Osteoblast (primary cell): ENCODE results near the gene PCDHGA6. TPM values are rescaled to one million over a fixed set of nuclear protein-coding genes. Genes with fewer than 3 reads are reported as not detected.

Source experiments
- DNase-seq: peaks from one replicate; pipeline ENCODE4 v3.0.0; 2011; ENCODE audit warnings: low spot score, mixed read lengths; ENCODE audit not compliant: insufficient read length; ENCODE audit errors: missing footprints
- H2AFZ ChIP-seq: 2 replicates; pipeline ENCODE4 v1.6.0; 2011; ENCODE audit warnings: mild to moderate bottlenecking, low read length
- H3K27ac ChIP-seq: 2 replicates; pipeline ENCODE4 v1.5.1; 2011; ENCODE audit warnings: mild to moderate bottlenecking, low read depth, low read length, moderate library complexity
- H3K27me3 ChIP-seq: 2 replicates; pipeline ENCODE4 v1.6.0; 2012; ENCODE audit warnings: mild to moderate bottlenecking, control low read depth, inconsistent platforms, low read length, moderate library complexity; ENCODE audit not compliant: insufficient read depth
- H3K36me3 ChIP-seq: 2 replicates; pipeline ENCODE4 v1.5.1; 2011; ENCODE audit warnings: mild to moderate bottlenecking, low read length, control low read depth, moderate library complexity; ENCODE audit not compliant: insufficient read depth
- H3K4me1 ChIP-seq: 2 replicates; pipeline ENCODE4 v1.5.1; 2011; ENCODE audit warnings: mild to moderate bottlenecking, low read length, control low read depth, moderate library complexity; ENCODE audit not compliant: insufficient read depth
- H3K4me2 ChIP-seq: 2 replicates; pipeline ENCODE4 v1.6.0; 2011; ENCODE audit warnings: mild to moderate bottlenecking, low read length; ENCODE audit not compliant: insufficient read depth
- H3K4me3 ChIP-seq: fragments of 200-600 bp; sonication (generic); 3 replicates; pipeline ENCODE4 v1.5.1; 2012; ENCODE audit warnings: mild to moderate bottlenecking, low read length, inconsistent platforms; ENCODE audit not compliant: insufficient read depth
- H3K79me2 ChIP-seq: 2 replicates; pipeline ENCODE4 v1.6.0; 2012; ENCODE audit warnings: mild to moderate bottlenecking, low read length, control low read depth, inconsistent platforms; ENCODE audit not compliant: insufficient read depth
- H3K9me3 ChIP-seq: 2 replicates; pipeline ENCODE4 v1.5.1; 2011; ENCODE audit warnings: low read depth, low read length, control low read depth
- H4K20me1 ChIP-seq: 2 replicates; pipeline ENCODE4 v1.6.0; 2012; ENCODE audit warnings: mild to moderate bottlenecking, low read length, control low read depth; ENCODE audit not compliant: insufficient read depth
- total RNA-seq: library from RNA; depleted of rRNA; stranded (reverse); fragments of >200 nt; gene quantifications from 2 replicates; pipeline ENCODE4 v1.2.3, GENCODE V29; 2012
- TF ChIP-seq, protein P1 (sequence below): IDR thresholded peaks from 2 replicates; pipeline ENCODE4 v1.5.1; 2011; ENCODE audit warnings: mild to moderate bottlenecking, low read depth, low read length, moderate library complexity; ENCODE audit errors: extremely low read depth

The PCDHGA6 gene
- total RNA-seq, 1 donor, result 5.1 TPM

DNA sequence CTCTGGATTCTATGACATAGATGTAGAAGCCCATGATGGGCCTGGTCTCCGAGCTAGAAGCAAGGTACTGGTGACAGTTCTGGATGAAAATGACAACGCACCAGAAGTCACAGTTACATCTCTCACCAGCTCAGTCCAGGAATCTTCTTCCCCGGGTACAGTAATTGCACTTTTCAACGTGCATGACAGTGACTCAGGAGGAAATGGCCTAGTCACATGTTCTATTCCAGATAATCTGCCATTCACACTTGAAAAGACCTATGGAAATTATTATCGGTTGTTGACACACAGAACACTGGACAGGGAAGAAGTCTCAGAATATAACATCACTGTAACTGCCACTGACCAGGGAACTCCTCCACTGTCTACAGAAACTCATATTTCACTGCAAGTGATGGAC lies 17.6 kb upstream of the PCDHGA6 start:
- Histone ChIP-seq H3K4me1 (peaks cover 2% of the 10 kb centered on the region), H3K4me2 (no peak overlapping the region), H2AFZ (no peak overlapping the region), H3K4me3 (no peak overlapping the region), H3K27me3 (peaks cover 31% of the 10 kb centered on the region), H3K9me3 (peaks cover 14% of the 10 kb centered on the region), H3K27ac (no peak overlapping the region), H3K79me2 (no peaks in the 10 kb centered on the region), H3K36me3 (no peaks in the 10 kb centered on the region), H4K20me1 (no peaks in the 10 kb centered on the region)
- TF ChIP-seq, protein P1, sequence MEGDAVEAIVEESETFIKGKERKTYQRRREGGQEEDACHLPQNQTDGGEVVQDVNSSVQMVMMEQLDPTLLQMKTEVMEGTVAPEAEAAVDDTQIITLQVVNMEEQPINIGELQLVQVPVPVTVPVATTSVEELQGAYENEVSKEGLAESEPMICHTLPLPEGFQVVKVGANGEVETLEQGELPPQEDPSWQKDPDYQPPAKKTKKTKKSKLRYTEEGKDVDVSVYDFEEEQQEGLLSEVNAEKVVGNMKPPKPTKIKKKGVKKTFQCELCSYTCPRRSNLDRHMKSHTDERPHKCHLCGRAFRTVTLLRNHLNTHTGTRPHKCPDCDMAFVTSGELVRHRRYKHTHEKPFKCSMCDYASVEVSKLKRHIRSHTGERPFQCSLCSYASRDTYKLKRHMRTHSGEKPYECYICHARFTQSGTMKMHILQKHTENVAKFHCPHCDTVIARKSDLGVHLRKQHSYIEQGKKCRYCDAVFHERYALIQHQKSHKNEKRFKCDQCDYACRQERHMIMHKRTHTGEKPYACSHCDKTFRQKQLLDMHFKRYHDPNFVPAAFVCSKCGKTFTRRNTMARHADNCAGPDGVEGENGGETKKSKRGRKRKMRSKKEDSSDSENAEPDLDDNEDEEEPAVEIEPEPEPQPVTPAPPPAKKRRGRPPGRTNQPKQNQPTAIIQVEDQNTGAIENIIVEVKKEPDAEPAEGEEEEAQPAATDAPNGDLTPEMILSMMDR, result no peak
- DNase-seq, result no peak

DNA sequence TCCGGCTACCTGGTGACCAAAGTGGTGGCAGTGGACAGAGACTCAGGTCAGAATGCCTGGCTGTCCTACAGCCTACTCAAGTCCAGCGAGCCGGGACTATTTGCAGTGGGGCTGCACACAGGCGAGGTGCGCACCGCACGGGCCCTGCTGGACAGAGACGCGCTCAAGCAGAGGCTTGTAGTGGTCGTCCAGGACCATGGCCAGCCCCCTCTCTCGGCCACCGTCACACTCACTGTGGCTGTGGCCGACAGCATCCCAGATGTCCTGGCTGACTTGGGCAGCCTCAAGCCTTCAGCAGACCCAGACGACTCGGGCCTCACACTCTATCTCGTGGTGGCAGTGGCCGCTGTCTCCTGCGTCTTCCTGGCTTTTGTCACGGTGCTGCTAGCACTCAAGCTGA lies 16.7 kb upstream of the PCDHGA6 start:
- H3K4me2 ChIP-seq, result no peak overlapping the region
- no peak overlapping the region for H3K27ac ChIP-seq
- no peak overlapping the region for H2AFZ ChIP-seq
- DNase-seq, result peak; percentile 61
- peaks cover 18% of the 10 kb centered on the region for H3K9me3 ChIP-seq
- no peak overlapping the region for H3K4me3 ChIP-seq
- TF ChIP-seq, protein P1, result no peak
- peaks cover 2% of the 10 kb centered on the region for H3K4me1 ChIP-seq
- H3K79me2 ChIP-seq, result no peaks in the 10 kb centered on the region
- no peaks in the 10 kb centered on the region for H3K36me3 ChIP-seq
- H4K20me1 ChIP-seq, result no peaks in the 10 kb centered on the region
- peaks cover 30% of the 10 kb centered on the region for H3K27me3 ChIP-seq

DNA sequence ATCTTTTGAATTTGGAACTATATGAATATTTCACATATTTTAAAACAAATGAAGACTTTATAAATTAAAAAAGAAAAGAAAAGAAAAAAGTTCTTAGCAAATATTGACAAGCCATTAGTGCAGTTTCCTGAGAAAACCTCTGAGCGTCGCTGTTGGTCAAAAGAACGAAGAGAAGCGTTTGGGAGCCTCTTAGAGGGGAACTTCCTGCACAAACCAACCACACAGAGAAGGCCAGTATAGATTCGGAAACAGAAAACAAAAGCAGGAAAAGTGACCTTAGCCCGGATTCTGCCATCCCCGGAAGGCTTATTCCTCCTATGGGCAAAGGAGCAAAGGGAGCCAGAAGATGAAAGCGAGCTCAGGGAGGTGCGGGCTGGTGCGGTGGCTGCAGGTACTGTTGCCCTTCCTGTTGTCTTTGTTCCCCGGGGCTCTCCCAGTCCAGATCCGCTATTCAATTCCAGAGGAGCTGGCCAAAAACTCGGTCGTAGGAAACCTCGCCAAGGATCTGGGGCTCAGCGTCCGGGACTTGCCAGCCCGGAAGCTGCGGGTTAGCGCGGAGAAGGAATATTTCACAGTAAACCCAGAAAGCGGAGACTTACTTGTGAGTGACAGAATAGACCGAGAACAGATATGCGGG lies 13.8 kb upstream of the PCDHGA6 start, which contains the start of gene PCDHGB2:
Gene PCDHGB2 (plus strand): TSS at position 205 of the 637 bp plus-strand sequence. CDS start 142 bp downstream, at position 347.
- Histone ChIP-seq H3K4me1 (peaks cover 2% of the 10 kb centered on the region), H4K20me1 (no peaks in the 10 kb centered on the region), H3K4me2 (peak within 1 kb of the TSS; percentile 75), H3K27ac (no peak within 1 kb of the TSS), H3K79me2 (no peaks in the 10 kb centered on the region), H3K9me3 (peaks cover 29% of the 10 kb centered on the region), H3K27me3 (peaks cover 43% of the 10 kb centered on the region), H2AFZ (peak within 1 kb of the TSS; percentile 73), H3K36me3 (no peaks in the 10 kb centered on the region), H3K4me3 (peak within 1 kb of the TSS; percentile 68)
- TF ChIP-seq, protein P1, result peak; percentile 51
- peak; percentile 60 for DNase-seq

DNA sequence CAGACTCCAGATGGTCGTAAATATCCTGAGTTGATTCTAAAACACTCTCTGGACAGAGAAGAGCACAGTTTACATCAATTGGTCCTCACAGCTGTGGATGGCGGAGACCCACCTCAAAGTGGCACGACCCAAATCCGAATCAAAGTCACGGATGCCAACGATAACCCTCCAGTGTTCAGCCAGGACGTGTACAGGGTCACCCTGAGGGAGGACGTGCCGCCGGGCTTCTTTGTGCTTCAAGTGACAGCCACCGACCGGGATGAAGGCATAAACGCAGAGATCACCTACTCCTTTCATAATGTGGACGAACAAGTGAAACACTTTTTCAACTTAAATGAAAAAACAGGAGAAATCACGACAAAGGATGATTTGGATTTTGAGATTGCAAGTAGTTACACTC lies 13.0 kb upstream of the PCDHGA6 start:
- Histone ChIP-seq H3K4me2 (no peak overlapping the region), H2AFZ (no peak overlapping the region), H3K9me3 (peaks cover 33% of the 10 kb centered on the region), H3K27me3 (peaks cover 50% of the 10 kb centered on the region), H3K79me2 (no peaks in the 10 kb centered on the region), H3K4me3 (peak overlapping the region; percentile 11), H4K20me1 (no peaks in the 10 kb centered on the region), H3K4me1 (peaks cover 1% of the 10 kb centered on the region), H3K27ac (no peak overlapping the region), H3K36me3 (no peaks in the 10 kb centered on the region)
- DNase-seq, result peak; percentile 58
- TF ChIP-seq, protein P1, result no peak
